Effector CD8-positive, alpha-beta T cell (primary cell): ENCODE results near the gene DHX57.

Source experiments
- DNase-seq: peaks from one replicate; lab custom pipeline; 2025; lab: John Stamatoyannopoulos, UW
- total RNA-seq, 4 experiments: gene quantifications; one replicate each; lab custom pipeline; 2026; lab: John Stamatoyannopoulos, UW

DHX57 gene
- total RNA-seq, result 30.5 to 51.8 (median 33.0) reads per million in 4 experiments

GRCh38 chr2:38875576-38876367, at the start of gene DHX57, which contains the start of gene MORN2:
DHX57 (minus strand) TSS chr2:38875934; CDS start chr2:38868405, 7,529 bp downstream.
MORN2 (plus strand) TSS chr2:38875976.
- DNase-seq, result peak; percentile 57

- DNase-seq, result no peak
These were observed 47.2 kb upstream of the DHX57 start for GRCh38 chr2:38922902-38923301.

- DNase-seq, result no peak
These were observed 46.7 kb upstream of the DHX57 start for GRCh38 chr2:38922389-38922788.

GRCh38 chr2:38912619-38913018, 36.9 kb upstream of the DHX57 start:
- DNase-seq, result no peak

GRCh38 chr2:38911191-38911590, 35.5 kb upstream of the DHX57 start:
- no peak for DNase-seq

GRCh38 chr2:38909872-38910271, 34.1 kb upstream of the DHX57 start:
- DNase-seq, result no peak

GRCh38 chr2:38907743-38908562, 32.2 kb upstream of the DHX57 start:
- DNase-seq, result no peak

- no peak for DNase-seq
These were observed 31.5 kb upstream of the DHX57 start for GRCh38 chr2:38907242-38907641.

- no peak for DNase-seq
These were observed 29.5 kb upstream of the DHX57 start for GRCh38 chr2:38905251-38905650.

- no peak for DNase-seq
These were observed 25.0 kb upstream of the DHX57 start for GRCh38 chr2:38900726-38901125.

GRCh38 chr2:38898256-38898655, 22.5 kb upstream of the DHX57 start:
- DNase-seq, result no peak

GRCh38 chr2:38892819-38893218, 17.1 kb upstream of the DHX57 start:
- DNase-seq, result no peak

- DNase-seq, result no peak
These were observed 13.8 kb upstream of the DHX57 start, which contains the start of gene ARHGEF33 for GRCh38 chr2:38889575-38889974. ARHGEF33 (plus strand) TSS chr2:38889875; CDS start chr2:38919448, 29,573 bp downstream.

GRCh38 chr2:38889045-38889444, 13.3 kb upstream of the DHX57 start:
- no peak for DNase-seq

GRCh38 chr2:38887902-38888554, 12.3 kb upstream of the DHX57 start:
- DNase-seq, result no peak

- no peak for DNase-seq
These were observed 11.6 kb upstream of the DHX57 start for GRCh38 chr2:38887347-38887746.

- no peak for DNase-seq
These were observed 10.3 kb upstream of the DHX57 start for GRCh38 chr2:38886063-38886462.

GRCh38 chr2:38876407-38876806, 673 bp upstream of the DHX57 start:
- DNase-seq, result no peak

- no peak for DNase-seq
These were observed 533 bp downstream of the DHX57 start for GRCh38 chr2:38875227-38875575.

GRCh38 chr2:38873763-38874162, 2.0 kb downstream of the DHX57 start:
- no peak for DNase-seq

- DNase-seq, result no peak
These were observed 4.3 kb downstream of the DHX57 start for GRCh38 chr2:38871432-38871831.

- DNase-seq, result no peak
These were observed 8.8 kb downstream of the DHX57 start for GRCh38 chr2:38866773-38867443.
